ENCODE results near the gene RCN2.

DNA sequence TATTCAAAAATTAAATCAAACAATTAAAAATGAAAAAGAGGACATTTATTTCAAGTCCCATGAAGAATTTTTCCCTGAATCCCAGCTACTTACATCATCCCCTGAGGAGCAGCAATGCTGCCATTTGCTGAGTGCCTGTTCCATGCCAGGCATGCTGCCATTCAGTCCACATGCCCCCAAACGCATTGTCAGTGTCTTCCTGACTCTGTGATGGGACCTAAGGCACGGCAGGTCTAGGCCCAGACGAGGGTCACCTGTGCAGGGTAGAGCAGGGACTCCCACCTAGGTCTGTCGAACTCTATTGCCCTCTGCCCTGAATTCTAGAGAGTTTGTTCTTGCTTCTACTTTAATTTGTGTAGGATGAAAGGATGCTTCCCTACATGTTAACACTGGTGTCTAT is 70.4 kb downstream of the RCN2 start:
- TF ChIP-seq, protein P1, sequence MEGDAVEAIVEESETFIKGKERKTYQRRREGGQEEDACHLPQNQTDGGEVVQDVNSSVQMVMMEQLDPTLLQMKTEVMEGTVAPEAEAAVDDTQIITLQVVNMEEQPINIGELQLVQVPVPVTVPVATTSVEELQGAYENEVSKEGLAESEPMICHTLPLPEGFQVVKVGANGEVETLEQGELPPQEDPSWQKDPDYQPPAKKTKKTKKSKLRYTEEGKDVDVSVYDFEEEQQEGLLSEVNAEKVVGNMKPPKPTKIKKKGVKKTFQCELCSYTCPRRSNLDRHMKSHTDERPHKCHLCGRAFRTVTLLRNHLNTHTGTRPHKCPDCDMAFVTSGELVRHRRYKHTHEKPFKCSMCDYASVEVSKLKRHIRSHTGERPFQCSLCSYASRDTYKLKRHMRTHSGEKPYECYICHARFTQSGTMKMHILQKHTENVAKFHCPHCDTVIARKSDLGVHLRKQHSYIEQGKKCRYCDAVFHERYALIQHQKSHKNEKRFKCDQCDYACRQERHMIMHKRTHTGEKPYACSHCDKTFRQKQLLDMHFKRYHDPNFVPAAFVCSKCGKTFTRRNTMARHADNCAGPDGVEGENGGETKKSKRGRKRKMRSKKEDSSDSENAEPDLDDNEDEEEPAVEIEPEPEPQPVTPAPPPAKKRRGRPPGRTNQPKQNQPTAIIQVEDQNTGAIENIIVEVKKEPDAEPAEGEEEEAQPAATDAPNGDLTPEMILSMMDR (IDR thresholded peaks at IDR 0.05): no peak
- TF ChIP-seq EZH2phosphoT487 (IDR thresholded peaks at IDR 0.05) (no peak), EZH2 (IDR thresholded peaks at IDR 0.05) (no peak)

Measured in neural progenitor cell (in vitro differentiated cells).